HEK293 (cell line): ENCODE measurements around the gene ZSCAN12.
A peak's percentile ranks its signal among the peaks of the same experiment; 100 is the strongest.

Source experiments
- CTCF ChIA-PET: fragments of 350-600 bp; formaldehyde crosslinking; extraction: SDS; loops from one replicate; lab custom pipeline; 2021; ENCODE audit warnings: antibody characterized with exemption; lab: Yijun Ruan, JAX
- POLR2A ChIA-PET: fragments of 300-600 bp; formaldehyde crosslinking; extraction: SDS; loops from one replicate; lab custom pipeline; 2020; ENCODE audit warnings: antibody characterized with exemption, inconsistent platforms; lab: Yijun Ruan, JAX
- H3K27ac ChIP-seq: fragments of 200-500 bp; sonication (Bioruptor generic); 2 replicates; pipeline ENCODE4 v1.5.1; 2014; ENCODE audit warnings: low read depth, low read length, control low read depth, inconsistent platforms; ENCODE audit errors: extremely low read depth
- H3K36me3 ChIP-seq, 2 experiments: fragments of 200-500 bp in 1 of 2; sonication (Bioruptor generic) in 1 of 2; 1 replicate in 1 of 2; 2 replicates in 1 of 2; pipeline ENCODE4 v1.5.1; 2014 to 2017; ENCODE audit warnings: inconsistent platforms in 2 of 2, low read length in 2 of 2; ENCODE audit not compliant: control insufficient read depth in 2 of 2, insufficient read depth in 1 of 2
- H3K4me1 ChIP-seq: fragments of 200-500 bp; sonication (Bioruptor generic); 2 replicates; pipeline ENCODE4 v1.5.1; 2014; ENCODE audit warnings: mild to moderate bottlenecking, low read length, inconsistent platforms; ENCODE audit not compliant: control insufficient read depth, insufficient read depth
- H3K4me3 ChIP-seq: 2 replicates; pipeline ENCODE4 v1.5.1; 2011; ENCODE audit warnings: low read depth, mild to moderate bottlenecking, control low read depth, low read length, moderate library complexity
- H3K9me3 ChIP-seq: fragments of 200-500 bp; sonication (Bioruptor generic); 2 replicates; pipeline ENCODE4 v1.5.1; 2014; ENCODE audit warnings: low read depth, low read length, inconsistent platforms; ENCODE audit not compliant: control insufficient read depth, insufficient read depth
- EGR2 ChIP-seq: fragments of 450-650 bp; formaldehyde crosslinking; IDR thresholded peaks from 2 replicates; pipeline ENCODE4 v1.5.1; 2016; ENCODE audit warnings: low read depth, missing biosample characterization, missing genetic modification characterization
- GLIS1 ChIP-seq: fragments of 450-650 bp; formaldehyde crosslinking; IDR thresholded peaks from 2 replicates; pipeline ENCODE4 v1.5.1; 2016; ENCODE audit warnings: missing biosample characterization, missing genetic modification characterization
- PRDM1 ChIP-seq: fragments of 450-650 bp; formaldehyde crosslinking; IDR thresholded peaks from 2 replicates; pipeline ENCODE4; 2016; ENCODE audit warnings: missing biosample characterization, missing genetic modification characterization
- SCRT2 ChIP-seq: fragments of 450-650 bp; formaldehyde crosslinking; IDR thresholded peaks from 2 replicates; pipeline ENCODE4 v1.5.1; 2016; ENCODE audit warnings: missing biosample characterization, missing genetic modification characterization
- TRIM28 ChIP-seq: IDR thresholded peaks from 2 replicates; pipeline ENCODE4 v1.6.1; 2011; ENCODE audit warnings: low read length, control low read depth, borderline replicate concordance
- ZBTB17 ChIP-seq: fragments of 450-650 bp; formaldehyde crosslinking; IDR thresholded peaks from 2 replicates; pipeline ENCODE4 v1.5.1; 2016; ENCODE audit warnings: missing biosample characterization, missing genetic modification characterization
- ZBTB48 ChIP-seq: fragments of 450-650 bp; formaldehyde crosslinking; IDR thresholded peaks from 2 replicates; pipeline ENCODE4 v1.5.1; 2016; ENCODE audit warnings: missing biosample characterization, missing genetic modification characterization
- ZBTB7A ChIP-seq: fragments of 450-650 bp; formaldehyde crosslinking; IDR thresholded peaks from 2 replicates; pipeline ENCODE4 v1.5.1; 2016; ENCODE audit warnings: low read depth, missing biosample characterization, missing genetic modification characterization
- ZBTB8A ChIP-seq: fragments of 450-650 bp; formaldehyde crosslinking; IDR thresholded peaks from 2 replicates; pipeline ENCODE4 v1.5.1; 2016; ENCODE audit warnings: missing biosample characterization, missing genetic modification characterization
- ZIC2 ChIP-seq: fragments of 450-650 bp; formaldehyde crosslinking; IDR thresholded peaks from 2 replicates; pipeline ENCODE4 v1.5.1; 2016; ENCODE audit warnings: missing biosample characterization, missing genetic modification characterization
- ZNF114 ChIP-seq: fragments of 450-650 bp; formaldehyde crosslinking; IDR thresholded peaks from 2 replicates; pipeline ENCODE4 v1.5.0; 2017; ENCODE audit warnings: missing biosample characterization, missing genetic modification characterization
- ZNF157 ChIP-seq: fragments of 450-650 bp; formaldehyde crosslinking; IDR thresholded peaks from 2 replicates; pipeline ENCODE4 v1.5.1; 2016; ENCODE audit warnings: missing biosample characterization, missing genetic modification characterization
- ZNF184 ChIP-seq: fragments of 450-650 bp; IDR thresholded peaks from 2 replicates; pipeline ENCODE4 v1.5.1; 2018; ENCODE audit warnings: missing biosample characterization, mild to moderate bottlenecking, missing genetic modification characterization
- ZNF2 ChIP-seq: fragments of 450-650 bp; formaldehyde crosslinking; IDR thresholded peaks from 2 replicates; pipeline ENCODE4 v1.5.1; 2016; ENCODE audit warnings: missing biosample characterization, missing genetic modification characterization
- ZNF335 ChIP-seq: fragments of 450-650 bp; formaldehyde crosslinking; conservative IDR thresholded peaks from 2 replicates; pipeline ENCODE4 v1.5.1; 2016; ENCODE audit warnings: missing biosample characterization, missing genetic modification characterization
- ZNF366 ChIP-seq: fragments of 450-650 bp; formaldehyde crosslinking; conservative IDR thresholded peaks from 2 replicates; pipeline ENCODE4 v1.5.1; 2016; ENCODE audit warnings: missing biosample characterization, missing genetic modification characterization
- ZNF394 ChIP-seq: fragments of 450-650 bp; formaldehyde crosslinking; IDR thresholded peaks from 2 replicates; pipeline ENCODE4 v1.5.1; 2016; ENCODE audit warnings: missing biosample characterization, missing genetic modification characterization, mild to moderate bottlenecking, moderate library complexity, borderline replicate concordance
- ZNF501 ChIP-seq: fragments of 450-650 bp; formaldehyde crosslinking; IDR thresholded peaks from 2 replicates; pipeline ENCODE4 v1.5.1; 2016; ENCODE audit warnings: missing biosample characterization, missing genetic modification characterization
- ZNF510 ChIP-seq: fragments of 450-650 bp; formaldehyde crosslinking; IDR thresholded peaks from 2 replicates; pipeline ENCODE4 v1.5.1; 2018; ENCODE audit warnings: mild to moderate bottlenecking, missing genetic modification characterization, missing biosample characterization; ENCODE audit not compliant: insufficient replicate concordance
- ZNF610 ChIP-seq: fragments of 450-650 bp; formaldehyde crosslinking; IDR thresholded peaks from 2 replicates; pipeline ENCODE4 v1.5.1; 2016; ENCODE audit warnings: missing biosample characterization, missing genetic modification characterization, borderline replicate concordance
- ZNF704 ChIP-seq: fragments of 450-650 bp; formaldehyde crosslinking; IDR thresholded peaks from 2 replicates; pipeline ENCODE4 v1.5.1; 2016; ENCODE audit warnings: missing biosample characterization, missing genetic modification characterization
- ZSCAN30 ChIP-seq: fragments of 450-650 bp; IDR thresholded peaks from 2 replicates; pipeline ENCODE4 v1.5.1; 2018; ENCODE audit warnings: missing biosample characterization, mild to moderate bottlenecking, missing genetic modification characterization, moderate library complexity
- TF ChIP-seq, protein P1 (sequence below): fragments of 450-650 bp; formaldehyde crosslinking; IDR thresholded peaks from 2 replicates; pipeline ENCODE4 v1.5.1; 2016; ENCODE audit warnings: missing biosample characterization, missing genetic modification characterization, low read depth
- TF ChIP-seq, protein P2 (sequence below): IDR thresholded peaks from 2 replicates; pipeline ENCODE4 v1.6.1; 2011; ENCODE audit warnings: mild to moderate bottlenecking, low read depth, low read length, borderline replicate concordance
- TF ChIP-seq, protein P3 (sequence below): sonication (generic); formaldehyde crosslinking; IDR thresholded peaks from 2 replicates; pipeline ENCODE4 v1.8.1; 2022; ENCODE audit warnings: mild to moderate bottlenecking, moderate library complexity, missing genetic modification reagents
- TF ChIP-seq, protein P4 (sequence below): fragments of 450-650 bp; formaldehyde crosslinking; IDR thresholded peaks from 2 replicates; pipeline ENCODE4 v1.5.1; 2016; ENCODE audit warnings: missing biosample characterization, missing genetic modification characterization

ZSCAN12 gene

GRCh38 chr6:28356666-28357020 is 42.9 kb downstream of the ZSCAN12 start (continued):
- TF ChIP-seq ZBTB8A = no peak
- no peak for TF ChIP-seq ZNF704 (tag by site-specific recombination)
- TF ChIP-seq ZNF114 (tag by site-specific recombination) = no peak
- TF ChIP-seq ZNF394 (tag by site-specific recombination) = no peak
- TF ChIP-seq ZNF510 = no peak
- TF ChIP-seq, all 188 proteins: peak for 0

DNA sequence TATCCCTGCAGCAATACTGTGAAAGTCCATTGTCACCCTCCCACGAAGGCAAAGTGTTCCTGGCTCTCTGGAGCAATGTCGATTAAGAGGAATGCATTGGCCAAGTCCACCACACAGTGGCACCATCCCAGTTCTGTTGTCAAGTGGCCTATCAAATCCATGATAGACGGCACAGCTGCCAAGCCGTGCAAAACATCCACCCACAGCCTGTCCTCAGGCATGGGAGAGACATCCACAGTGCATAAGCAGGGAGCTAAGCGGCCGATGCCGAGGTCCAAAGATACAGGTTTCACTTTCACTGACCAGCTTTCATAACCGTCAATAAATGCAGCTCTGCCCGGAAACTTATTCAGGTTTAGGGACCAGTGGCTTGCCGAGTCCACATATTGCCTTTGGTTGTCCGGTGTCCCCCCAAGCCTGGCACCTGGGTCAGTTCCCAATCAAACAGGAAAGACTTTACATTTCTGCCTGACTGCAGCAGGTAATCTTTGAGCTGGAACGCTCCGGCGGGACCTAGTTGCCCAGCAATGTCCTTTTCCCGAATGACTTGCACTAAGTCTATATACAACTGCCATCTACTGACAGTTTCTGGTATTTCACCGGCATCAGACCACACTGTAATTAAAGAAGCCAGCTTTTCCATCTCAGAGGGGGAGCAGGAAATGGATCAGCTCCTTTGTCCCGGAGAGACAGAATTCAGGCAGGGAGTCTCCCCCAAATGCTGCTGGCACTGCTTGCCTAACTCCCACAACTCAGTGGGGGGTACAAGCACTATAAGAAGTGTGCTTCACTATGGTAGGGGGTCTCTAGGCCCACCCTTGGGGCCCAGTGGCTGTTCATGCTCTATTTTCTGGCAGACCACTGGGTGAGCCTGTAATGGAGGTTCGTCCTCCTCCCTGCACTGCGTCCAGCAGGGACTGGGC is 43.5 kb downstream of the ZSCAN12 start:
- peak overlapping the region; percentile 4; the same call in 1 of the 2 replicates for H3K27ac ChIP-seq
- peak overlapping the region; percentile 63 for H3K4me3 ChIP-seq
- peaks cover 0 to 19% of the 10 kb centered on the region in 2 experiments; a peak in 1 of 3 replicates for H3K36me3 ChIP-seq
- ChIA-PET CTCF (interaction anchor here (0.5 to 2.8 kb wide), 62 partner anchors 10 to 1166 kb away, joined by 3 to 19 read pairs (median 4); partner anchors contain the start of genes PGBD1, ZKSCAN4, ZKSCAN8 and ZSCAN26), POLR2A (interaction anchor here (0.6 to 1.8 kb wide), 30 partner anchors 11 to 546 kb away, joined by 3 to 22 read pairs (median 4); partner anchors contain the start of genes PGBD1, ZKSCAN4, ZKSCAN8 and ZSCAN16)
- no peaks in the 10 kb centered on the region for H3K9me3 ChIP-seq
- peaks cover 3% of the 10 kb centered on the region; the same call in 1 of the 2 replicates for H3K4me1 ChIP-seq
- TF ChIP-seq PRDM1 (tag by site-specific recombination) (peak; percentile 84), ZNF366 (tag by site-specific recombination) (peak; percentile 13; the same call in 1 of the 2 replicates), GLIS1 (tag by site-specific recombination) (peak; percentile 41; the same call in 1 of the 2 replicates), ZNF184 (no peak), ZNF501 (peak; percentile 67; the same call in 1 of the 2 replicates), ZNF510 (no peak), ZNF394 (tag by site-specific recombination) (peak; percentile 31; the same call in 1 of the 2 replicates), EGR2 (tag by site-specific recombination) (0 out of 2 replicates have a peak, but pooled peaks have one; percentile 30), ZNF610 (tag by site-specific recombination) (no peak), ZIC2 (tag by site-specific recombination) (peak; percentile 81), ZSCAN30 (tag by site-specific recombination) (peak; percentile 50; the same call in 1 of the 2 replicates), ZBTB48 (tag by site-specific recombination) (0 out of 2 replicates have a peak, but pooled peaks have one; percentile 25), ZNF335 (tag by site-specific recombination) (peak; percentile 99), SCRT2 (peak; percentile 26; the same call in 1 of the 2 replicates), ZBTB17 (tag by site-specific recombination) (peak; percentile 95), ZNF2 (tag by site-specific recombination) (peak; percentile 95), ZNF157 (tag by site-specific recombination) (no peak), TRIM28 (peak; percentile 35; the same call in 1 of the 2 replicates), ZBTB7A (tag by site-specific recombination) (no peak)
- TF ChIP-seq, protein P1, sequence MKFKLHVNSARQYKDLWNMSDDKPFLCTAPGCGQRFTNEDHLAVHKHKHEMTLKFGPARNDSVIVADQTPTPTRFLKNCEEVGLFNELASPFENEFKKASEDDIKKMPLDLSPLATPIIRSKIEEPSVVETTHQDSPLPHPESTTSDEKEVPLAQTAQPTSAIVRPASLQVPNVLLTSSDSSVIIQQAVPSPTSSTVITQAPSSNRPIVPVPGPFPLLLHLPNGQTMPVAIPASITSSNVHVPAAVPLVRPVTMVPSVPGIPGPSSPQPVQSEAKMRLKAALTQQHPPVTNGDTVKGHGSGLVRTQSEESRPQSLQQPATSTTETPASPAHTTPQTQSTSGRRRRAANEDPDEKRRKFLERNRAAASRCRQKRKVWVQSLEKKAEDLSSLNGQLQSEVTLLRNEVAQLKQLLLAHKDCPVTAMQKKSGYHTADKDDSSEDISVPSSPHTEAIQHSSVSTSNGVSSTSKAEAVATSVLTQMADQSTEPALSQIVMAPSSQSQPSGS (tag by site-specific recombination) = no peak
- TF ChIP-seq, protein P2, sequence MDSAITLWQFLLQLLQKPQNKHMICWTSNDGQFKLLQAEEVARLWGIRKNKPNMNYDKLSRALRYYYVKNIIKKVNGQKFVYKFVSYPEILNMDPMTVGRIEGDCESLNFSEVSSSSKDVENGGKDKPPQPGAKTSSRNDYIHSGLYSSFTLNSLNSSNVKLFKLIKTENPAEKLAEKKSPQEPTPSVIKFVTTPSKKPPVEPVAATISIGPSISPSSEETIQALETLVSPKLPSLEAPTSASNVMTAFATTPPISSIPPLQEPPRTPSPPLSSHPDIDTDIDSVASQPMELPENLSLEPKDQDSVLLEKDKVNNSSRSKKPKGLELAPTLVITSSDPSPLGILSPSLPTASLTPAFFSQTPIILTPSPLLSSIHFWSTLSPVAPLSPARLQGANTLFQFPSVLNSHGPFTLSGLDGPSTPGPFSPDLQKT = no peak
- TF ChIP-seq, protein P3, sequence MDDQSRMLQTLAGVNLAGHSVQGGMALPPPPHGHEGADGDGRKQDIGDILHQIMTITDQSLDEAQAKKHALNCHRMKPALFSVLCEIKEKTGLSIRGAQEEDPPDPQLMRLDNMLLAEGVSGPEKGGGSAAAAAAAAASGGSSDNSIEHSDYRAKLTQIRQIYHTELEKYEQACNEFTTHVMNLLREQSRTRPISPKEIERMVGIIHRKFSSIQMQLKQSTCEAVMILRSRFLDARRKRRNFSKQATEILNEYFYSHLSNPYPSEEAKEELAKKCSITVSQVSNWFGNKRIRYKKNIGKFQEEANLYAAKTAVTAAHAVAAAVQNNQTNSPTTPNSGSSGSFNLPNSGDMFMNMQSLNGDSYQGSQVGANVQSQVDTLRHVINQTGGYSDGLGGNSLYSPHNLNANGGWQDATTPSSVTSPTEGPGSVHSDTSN (CRISPR knock-in tag) = peak; percentile 82
- TF ChIP-seq, protein P4, sequence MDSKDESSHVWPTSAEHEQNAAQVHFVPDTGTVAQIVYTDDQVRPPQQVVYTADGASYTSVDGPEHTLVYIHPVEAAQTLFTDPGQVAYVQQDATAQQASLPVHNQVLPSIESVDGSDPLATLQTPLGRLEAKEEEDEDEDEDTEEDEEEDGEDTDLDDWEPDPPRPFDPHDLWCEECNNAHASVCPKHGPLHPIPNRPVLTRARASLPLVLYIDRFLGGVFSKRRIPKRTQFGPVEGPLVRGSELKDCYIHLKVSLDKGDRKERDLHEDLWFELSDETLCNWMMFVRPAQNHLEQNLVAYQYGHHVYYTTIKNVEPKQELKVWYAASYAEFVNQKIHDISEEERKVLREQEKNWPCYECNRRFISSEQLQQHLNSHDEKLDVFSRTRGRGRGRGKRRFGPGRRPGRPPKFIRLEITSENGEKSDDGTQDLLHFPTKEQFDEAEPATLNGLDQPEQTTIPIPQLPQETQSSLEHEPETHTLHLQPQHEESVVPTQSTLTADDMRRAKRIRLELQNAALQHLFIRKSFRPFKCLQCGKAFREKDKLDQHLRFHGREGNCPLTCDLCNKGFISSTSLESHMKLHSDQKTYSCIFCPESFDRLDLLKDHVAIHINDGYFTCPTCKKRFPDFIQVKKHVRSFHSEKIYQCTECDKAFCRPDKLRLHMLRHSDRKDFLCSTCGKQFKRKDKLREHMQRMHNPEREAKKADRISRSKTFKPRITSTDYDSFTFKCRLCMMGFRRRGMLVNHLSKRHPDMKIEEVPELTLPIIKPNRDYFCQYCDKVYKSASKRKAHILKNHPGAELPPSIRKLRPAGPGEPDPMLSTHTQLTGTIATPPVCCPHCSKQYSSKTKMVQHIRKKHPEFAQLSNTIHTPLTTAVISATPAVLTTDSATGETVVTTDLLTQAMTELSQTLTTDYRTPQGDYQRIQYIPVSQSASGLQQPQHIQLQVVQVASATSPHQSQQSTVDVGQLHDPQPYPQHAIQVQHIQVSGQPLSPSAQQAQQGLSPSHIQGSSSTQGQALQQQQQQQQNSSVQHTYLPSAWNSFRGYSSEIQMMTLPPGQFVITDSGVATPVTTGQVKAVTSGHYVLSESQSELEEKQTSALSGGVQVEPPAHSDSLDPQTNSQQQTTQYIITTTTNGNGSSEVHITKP = peak; percentile 52
